ENCODE data around the gene MALSU1. TPM values are rescaled to one million over a fixed set of nuclear protein-coding genes. Genes with fewer than 3 reads are reported as not detected.

MALSU1 gene
- total RNA-seq, 1 experiment from 2014 or later = 92.1 TPM

DNA sequence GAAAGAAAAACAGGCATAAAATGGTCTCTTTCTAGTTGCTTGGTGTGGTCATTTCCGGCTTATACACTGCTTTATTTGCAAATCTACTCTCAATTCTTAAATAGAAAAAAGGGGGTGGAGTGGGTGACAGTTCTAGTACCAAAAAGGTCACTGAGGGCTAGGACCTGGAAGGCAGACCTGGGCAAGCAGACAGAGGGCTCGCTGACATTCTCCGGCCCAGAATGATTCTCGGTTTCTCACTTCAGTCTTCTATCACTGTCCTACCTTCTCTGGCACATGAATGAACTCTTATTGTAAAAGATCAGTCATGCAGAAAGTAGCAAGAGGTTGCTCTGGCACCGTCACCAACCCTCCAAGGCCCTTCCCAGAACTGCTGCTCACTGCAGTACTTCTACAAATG is 54.0 kb downstream of the MALSU1 start:
- H3K9me3 ChIP-seq (ENCODE audit: low read depth, low read length, poor library complexity, severe bottlenecking) = no peaks in the 10 kb centered on the region
- CTCF ChIA-PET = no interaction called here
- intact Hi-C loops (cut with micrococcal nuclease; ENCODE audit: unreplicated experiment) = no loop called here
- peaks cover 39% of the 10 kb centered on the region for H3K4me1 ChIP-seq (ENCODE audit: insufficient read depth, low read length, poor library complexity, severe bottlenecking)
- POLR2A ChIA-PET (ENCODE audit: low non-redundant PET) = no interaction called here
- H3K27me3 ChIP-seq (replicated peaks; ENCODE audit: insufficient read depth, low read depth, low read length, poor library complexity) = no peaks in the 10 kb centered on the region
- no peak overlapping the region for H3K27ac ChIP-seq (ENCODE audit: low read depth, low read length, poor library complexity, severe bottlenecking)
- TF ChIP-seq, protein P1, sequence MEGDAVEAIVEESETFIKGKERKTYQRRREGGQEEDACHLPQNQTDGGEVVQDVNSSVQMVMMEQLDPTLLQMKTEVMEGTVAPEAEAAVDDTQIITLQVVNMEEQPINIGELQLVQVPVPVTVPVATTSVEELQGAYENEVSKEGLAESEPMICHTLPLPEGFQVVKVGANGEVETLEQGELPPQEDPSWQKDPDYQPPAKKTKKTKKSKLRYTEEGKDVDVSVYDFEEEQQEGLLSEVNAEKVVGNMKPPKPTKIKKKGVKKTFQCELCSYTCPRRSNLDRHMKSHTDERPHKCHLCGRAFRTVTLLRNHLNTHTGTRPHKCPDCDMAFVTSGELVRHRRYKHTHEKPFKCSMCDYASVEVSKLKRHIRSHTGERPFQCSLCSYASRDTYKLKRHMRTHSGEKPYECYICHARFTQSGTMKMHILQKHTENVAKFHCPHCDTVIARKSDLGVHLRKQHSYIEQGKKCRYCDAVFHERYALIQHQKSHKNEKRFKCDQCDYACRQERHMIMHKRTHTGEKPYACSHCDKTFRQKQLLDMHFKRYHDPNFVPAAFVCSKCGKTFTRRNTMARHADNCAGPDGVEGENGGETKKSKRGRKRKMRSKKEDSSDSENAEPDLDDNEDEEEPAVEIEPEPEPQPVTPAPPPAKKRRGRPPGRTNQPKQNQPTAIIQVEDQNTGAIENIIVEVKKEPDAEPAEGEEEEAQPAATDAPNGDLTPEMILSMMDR (conservative IDR thresholded peaks at IDR 0.05; ENCODE audit: low read depth, low read length) = no peak
- no peak for TF ChIP-seq EZH2 (IDR thresholded peaks at IDR 0.05; ENCODE audit: borderline replicate concordance, low read depth, low read length, poor library complexity, severe bottlenecking)
- H3K4me3 ChIP-seq (ENCODE audit: low read depth, low read length, poor library complexity, severe bottlenecking) = no peak overlapping the region
- DNase-seq (ENCODE audit: low spot score) = no peak
- no peaks in the 10 kb centered on the region for H3K36me3 ChIP-seq (ENCODE audit: insufficient read depth, low read length, poor library complexity, severe bottlenecking)
- BruUV-seq (replicated peaks) = TSS peak; percentile 6

DNA sequence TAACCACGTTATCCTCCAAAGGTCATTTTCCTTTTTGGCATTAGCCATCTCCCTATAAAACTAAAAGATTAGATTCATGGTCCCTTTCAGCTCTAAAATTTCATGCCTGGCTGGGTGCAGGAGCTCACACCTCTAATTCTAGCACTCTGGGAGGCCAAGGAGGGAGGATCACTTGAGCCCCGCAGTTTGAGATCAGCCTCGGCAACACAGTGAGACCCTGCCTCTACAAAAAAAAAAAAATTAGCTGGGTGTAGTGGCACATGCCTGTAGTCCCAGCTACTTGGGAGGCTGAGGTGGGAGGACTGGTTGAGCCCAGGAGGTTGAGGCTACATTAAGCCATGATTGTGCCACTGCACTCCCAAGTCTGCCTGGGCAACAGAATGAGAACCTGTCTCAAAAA is 57.0 kb downstream of the MALSU1 start:
- no peaks in the 10 kb centered on the region for H3K9me3 ChIP-seq (ENCODE audit: low read depth, low read length, poor library complexity, severe bottlenecking)
- TF ChIP-seq, protein P1 (conservative IDR thresholded peaks at IDR 0.05; ENCODE audit: low read depth, low read length) = no peak
- no peak for TF ChIP-seq EZH2 (IDR thresholded peaks at IDR 0.05; ENCODE audit: borderline replicate concordance, low read depth, low read length, poor library complexity, severe bottlenecking)
- no TSS peak for BruUV-seq (replicated peaks)
- no peak for DNase-seq (ENCODE audit: low spot score)
- intact Hi-C loops (cut with micrococcal nuclease; ENCODE audit: unreplicated experiment) = loop anchor here (5.0 kb wide), 1 partner anchor 166 kb away; no protein-coding TSS in a partner anchor
- peaks cover 13% of the 10 kb centered on the region for H3K4me1 ChIP-seq (ENCODE audit: insufficient read depth, low read length, poor library complexity, severe bottlenecking)
- H3K36me3 ChIP-seq (ENCODE audit: insufficient read depth, low read length, poor library complexity, severe bottlenecking) = no peaks in the 10 kb centered on the region
- H3K27ac ChIP-seq (ENCODE audit: low read depth, low read length, poor library complexity, severe bottlenecking) = no peak overlapping the region
- CTCF ChIA-PET = no interaction called here
- no peak overlapping the region for H3K4me3 ChIP-seq (ENCODE audit: low read depth, low read length, poor library complexity, severe bottlenecking)
- no peaks in the 10 kb centered on the region for H3K27me3 ChIP-seq (replicated peaks; ENCODE audit: insufficient read depth, low read depth, low read length, poor library complexity)
- POLR2A ChIA-PET (ENCODE audit: low non-redundant PET) = no interaction called here

DNA sequence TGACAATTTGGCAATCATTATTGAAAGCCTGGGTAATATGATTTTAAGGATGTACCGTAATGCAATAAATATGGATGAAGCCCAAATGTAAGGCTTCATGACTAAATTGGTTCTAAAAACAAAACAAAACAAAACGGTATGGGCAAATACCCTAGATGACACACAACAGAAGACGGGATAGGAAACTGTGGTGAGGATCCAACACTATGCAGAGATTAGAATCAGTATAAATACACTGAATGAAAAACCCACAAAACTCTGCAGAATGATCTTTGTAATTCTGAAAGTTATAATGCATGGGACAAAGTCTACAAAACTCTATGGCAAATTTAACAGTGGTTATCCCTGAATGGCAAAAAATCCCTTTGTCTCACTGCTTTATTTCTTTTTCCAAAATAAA is 57.6 kb downstream of the MALSU1 start:
- BruUV-seq (replicated peaks) = no TSS peak
- no peak for TF ChIP-seq EZH2 (IDR thresholded peaks at IDR 0.05; ENCODE audit: borderline replicate concordance, low read depth, low read length, poor library complexity, severe bottlenecking)
- TF ChIP-seq, protein P1 (conservative IDR thresholded peaks at IDR 0.05; ENCODE audit: low read depth, low read length) = no peak
- Histone ChIP-seq H3K36me3 (ENCODE audit: insufficient read depth, low read length, poor library complexity, severe bottlenecking) (peaks cover 4% of the 10 kb centered on the region), H3K9me3 (ENCODE audit: low read depth, low read length, poor library complexity, severe bottlenecking) (no peaks in the 10 kb centered on the region), H3K27ac (ENCODE audit: low read depth, low read length, poor library complexity, severe bottlenecking) (no peak overlapping the region), H3K27me3 (replicated peaks; ENCODE audit: insufficient read depth, low read depth, low read length, poor library complexity) (no peaks in the 10 kb centered on the region), H3K4me3 (ENCODE audit: low read depth, low read length, poor library complexity, severe bottlenecking) (no peak overlapping the region), H3K4me1 (ENCODE audit: insufficient read depth, low read length, poor library complexity, severe bottlenecking) (peaks cover 8% of the 10 kb centered on the region)
- intact Hi-C loops (cut with micrococcal nuclease; ENCODE audit: unreplicated experiment) = loop anchor here (5.0 kb wide), 1 partner anchor 166 kb away; no protein-coding TSS in a partner anchor
- CTCF ChIA-PET = no interaction called here
- POLR2A ChIA-PET (ENCODE audit: low non-redundant PET) = no interaction called here
- DNase-seq (ENCODE audit: low spot score) = no peak

Data from A673 (cell line).